ENCODE measurements around the gene PRB3. TPM values are rescaled to one million over a fixed set of nuclear protein-coding genes. Genes with fewer than 3 reads are reported as not detected.

Gene PRB3
- polyA plus RNA-seq (2011; rRNA removed) (not detected in 2 replicates), polyA minus RNA-seq (2011; rRNA and poly(A)+ RNA removed) (not detected in 2 replicates)

DNA sequence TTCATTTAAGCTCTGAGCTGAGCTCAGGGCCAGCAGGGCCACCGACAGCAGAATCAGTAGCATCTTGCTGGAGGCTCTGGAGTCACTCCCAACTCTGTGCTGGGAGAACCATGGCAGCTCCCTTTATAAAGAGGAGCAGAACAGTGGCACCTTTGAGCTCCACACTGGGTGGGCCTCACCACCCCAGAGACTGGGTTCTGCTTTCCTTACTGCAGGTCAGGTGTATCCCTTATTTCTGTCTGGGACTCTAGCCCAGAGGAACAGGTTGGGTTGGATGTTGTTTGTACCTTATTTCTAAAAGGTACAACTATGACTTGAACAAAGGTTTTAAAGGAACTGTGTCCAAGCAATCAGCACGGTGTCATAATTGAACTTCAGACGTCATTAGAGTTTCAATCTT lies at the start of gene PRB3:
Gene PRB3, minus strand, starts transcription at position 101 of the 400 bp plus-strand sequence. Its CDS starts 38 bp downstream, at position 63.
- POLR2A ChIA-PET, result no interaction called here
- H3K36me3 ChIP-seq (ENCODE audit: control insufficient read depth, insufficient read depth, low read length), result no peaks in the 10 kb centered on the region
- no peak for TF ChIP-seq CTCF (IDR thresholded peaks at IDR 0.05; ENCODE audit: insufficient read depth, low read depth, low read length)
- H3K27me3 ChIP-seq (ENCODE audit: control insufficient read depth, insufficient read depth, low read length), result no peaks in the 10 kb centered on the region
- no peak for DNase-seq (ENCODE audit: low read depth)
- CTCF ChIA-PET, result no interaction called here
- H3K4me3 ChIP-seq (ENCODE audit: low read depth, low read length), result no peak within 1 kb of the TSS

- ChIA-PET POLR2A (no interaction called here), CTCF (no interaction called here)
- DNase-seq (ENCODE audit: low read depth), result no peak
These were observed 40.8 kb upstream of the PRB3 start, which contains the start of gene PRB4 for GRCh38 chr12:11310336-11310735. TSS of gene PRB4 (minus strand) at chr12:11310436. CDS start at chr12:11310398, 38 bp downstream.

GRCh38 chr12:11307143-11307542 lies 37.6 kb upstream of the PRB3 start:
- ChIA-PET POLR2A (no interaction called here), CTCF (interaction anchor here (0.6 kb wide), 1 partner anchor 562 kb away, joined by 3 read pairs; no protein-coding TSS in a partner anchor)
- Histone ChIP-seq H3K4me3 (ENCODE audit: low read depth, low read length) (no peak overlapping the region), H3K36me3 (ENCODE audit: control insufficient read depth, insufficient read depth, low read length) (no peaks in the 10 kb centered on the region), H3K27me3 (ENCODE audit: control insufficient read depth, insufficient read depth, low read length) (no peaks in the 10 kb centered on the region)
- no peak for DNase-seq (ENCODE audit: low read depth)
- no peak for TF ChIP-seq CTCF (IDR thresholded peaks at IDR 0.05; ENCODE audit: insufficient read depth, low read depth, low read length)

More at GRCh38 chr12:11310336-11310735, 40.8 kb upstream of the PRB3 start, which contains the start of gene PRB4:
- H3K27me3 ChIP-seq (ENCODE audit: control insufficient read depth, insufficient read depth, low read length), result no peaks in the 10 kb centered on the region
- H3K4me3 ChIP-seq (ENCODE audit: low read depth, low read length), result no peak within 1 kb of the TSS
- no peaks in the 10 kb centered on the region for H3K36me3 ChIP-seq (ENCODE audit: control insufficient read depth, insufficient read depth, low read length)
- TF ChIP-seq CTCF (IDR thresholded peaks at IDR 0.05; ENCODE audit: insufficient read depth, low read depth, low read length), result no peak

DNA sequence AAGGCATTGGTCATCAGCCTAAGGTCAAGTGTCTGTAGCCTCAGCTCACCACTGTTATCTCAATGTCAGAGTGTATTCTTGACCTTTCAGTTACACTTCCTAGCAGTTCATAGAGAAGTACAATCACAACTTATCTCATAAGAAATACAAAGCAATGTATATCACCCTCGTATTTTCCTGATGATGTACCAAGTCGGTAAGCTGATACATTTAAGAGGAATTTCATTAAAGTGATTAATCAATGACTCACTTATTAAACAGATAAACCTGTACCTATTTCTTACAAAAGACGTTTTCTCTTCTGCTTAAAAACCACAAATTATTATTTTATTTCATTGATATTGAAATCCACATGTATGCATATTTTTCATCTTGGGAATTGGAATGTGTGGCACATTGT lies 3.9 kb upstream of the PRB3 start:
- DNase-seq (ENCODE audit: low read depth), result no peak
- H3K27me3 ChIP-seq (ENCODE audit: control insufficient read depth, insufficient read depth, low read length), result no peaks in the 10 kb centered on the region
- no peaks in the 10 kb centered on the region for H3K36me3 ChIP-seq (ENCODE audit: control insufficient read depth, insufficient read depth, low read length)
- TF ChIP-seq CTCF (IDR thresholded peaks at IDR 0.05; ENCODE audit: insufficient read depth, low read depth, low read length), result no peak
- CTCF ChIA-PET, result no interaction called here
- POLR2A ChIA-PET, result no interaction called here
- no peak overlapping the region for H3K4me3 ChIP-seq (ENCODE audit: low read depth, low read length)

- POLR2A ChIA-PET, result no interaction called here
- TF ChIP-seq CTCF (IDR thresholded peaks at IDR 0.05; ENCODE audit: insufficient read depth, low read depth, low read length), result no peak
- DNase-seq (ENCODE audit: low read depth), result no peak
These were observed 5.0 kb downstream of the PRB3 start for GRCh38 chr12:11264501-11264900.

More at GRCh38 chr12:11264501-11264900, 5.0 kb downstream of the PRB3 start:
- Histone ChIP-seq H3K36me3 (ENCODE audit: control insufficient read depth, insufficient read depth, low read length) (no peaks in the 10 kb centered on the region), H3K27me3 (ENCODE audit: control insufficient read depth, insufficient read depth, low read length) (no peaks in the 10 kb centered on the region), H3K4me3 (ENCODE audit: low read depth, low read length) (no peak overlapping the region)
- CTCF ChIA-PET, result no interaction called here

All from BJ (cell line).